ENCODE data around the gene TRIM21. TPM values are rescaled to one million over a fixed set of nuclear protein-coding genes. Genes with fewer than 3 reads are reported as not detected.

Gene TRIM21
- total and polyA plus RNA-seq, 10 of the 15 experiments (the other 5 are each of a cell fraction or from before 2014, with no cell fraction given), result 24.3 to 80.6 (median 31.7) TPM

- CTCF ChIA-PET, result interaction anchor here (0.6 to 1.0 kb wide), 2 partner anchors 33 to 183 kb away, joined by 3 read pairs; no protein-coding TSS in a partner anchor
- in situ Hi-C loops (cut with MboI) (no loop called here), intact Hi-C loops (cut with micrococcal nuclease; ENCODE audit: unreplicated experiment) (no loop called here)
- Histone ChIP-seq H4K20me1 (ENCODE audit: control insufficient read depth, insufficient read depth) (no peaks in the 10 kb centered on the region), H3K4me1 (ENCODE audit: control insufficient read depth, insufficient read depth, low read length) (no peaks in the 10 kb centered on the region), H3K4me3 (no peak overlapping the region), H3K4me2 (ENCODE audit: control insufficient read depth, insufficient read depth) (no peak overlapping the region), H3K27ac (ENCODE audit: control insufficient read depth, insufficient read depth) (no peak overlapping the region), H3K36me3 (ENCODE audit: control insufficient read depth in 2 of 2, insufficient read depth in 2 of 2, low read length in 1 of 2) (no peaks in the 10 kb centered on the region), H3K79me2 (ENCODE audit: control insufficient read depth, insufficient read depth, low read length) (no peaks in the 10 kb centered on the region), H2AFZ (ENCODE audit: control insufficient read depth, low read depth, low read length) (no peak overlapping the region), H3K27me3 (replicated peaks in 1 of 2; ENCODE audit: control insufficient read depth in 2 of 2, insufficient read depth in 2 of 2, low read length in 1 of 2) (no peaks in the 10 kb centered on the region; a peak in 1 of 4 replicates), H3K9me3 (replicated peaks; ENCODE audit: control insufficient read depth, insufficient read depth, low read length) (no peaks in the 10 kb centered on the region), H3K9ac (ENCODE audit: control insufficient read depth, insufficient read depth, low read length) (no peak overlapping the region)
- POLR2A ChIA-PET, result interaction anchor here (0.6 kb wide), 1 partner anchor 1460 kb away, joined by 3 read pairs; no protein-coding TSS in a partner anchor
- FAIRE-seq, result no peak
- SMC1A ChIA-PET (ENCODE audit: uncharacterized antibody, unreplicated experiment), result no interaction called here
- no peak for ATAC-seq
- DNase-seq (ENCODE audit: low read depth, low spot score), result no peak
- RAD21 ChIA-PET (ENCODE audit: unreplicated experiment), result no interaction called here
- TF ChIP-seq NFYB (IDR thresholded peaks at IDR 0.05; ENCODE audit: insufficient read depth, low read depth, low read length), result no peak
- TF ChIP-seq POLR2A (IDR thresholded peaks at IDR 0.05; ENCODE audit: low read depth, low read length), result no peak
- TF ChIP-seq ZSCAN29 (IDR thresholded peaks at IDR 0.05), result no peak
- BruUV-seq (replicated peaks), result no TSS peak
- WGBS (ENCODE audit: insufficient coverage, insufficient replicate concordance, low lambda C conversion rate, missing lambda C conversion rate), result 36% methylated on average over 3 of the region's 3 CpGs
Observed at GRCh38 chr11:4370166-4370565, 23.3 kb downstream of the TRIM21 start.

- intact Hi-C loops (cut with micrococcal nuclease; ENCODE audit: unreplicated experiment), result no loop called here
- ATAC-seq (no peak), FAIRE-seq (no peak), DNase-seq (ENCODE audit: low read depth, low spot score) (no peak)
- Histone ChIP-seq H3K9ac (ENCODE audit: control insufficient read depth, insufficient read depth, low read length) (no peak within 1 kb of the TSS), H3K9me3 (replicated peaks; ENCODE audit: control insufficient read depth, insufficient read depth, low read length) (no peaks in the 10 kb centered on the region), H3K27me3 (replicated peaks in 1 of 2; ENCODE audit: control insufficient read depth in 2 of 2, insufficient read depth in 2 of 2, low read length in 1 of 2) (no peaks in the 10 kb centered on the region; a peak in 1 of 4 replicates), H3K27ac (ENCODE audit: control insufficient read depth, insufficient read depth) (no peak within 1 kb of the TSS), H2AFZ (ENCODE audit: control insufficient read depth, low read depth, low read length) (no peak within 1 kb of the TSS), H3K79me2 (ENCODE audit: control insufficient read depth, insufficient read depth, low read length) (no peaks in the 10 kb centered on the region), H3K36me3 (ENCODE audit: control insufficient read depth in 2 of 2, insufficient read depth in 2 of 2, low read length in 1 of 2) (no peaks in the 10 kb centered on the region), H4K20me1 (ENCODE audit: control insufficient read depth, insufficient read depth) (no peaks in the 10 kb centered on the region), H3K4me1 (ENCODE audit: control insufficient read depth, insufficient read depth, low read length) (no peaks in the 10 kb centered on the region), H3K4me3 (no peak within 1 kb of the TSS), H3K4me2 (ENCODE audit: control insufficient read depth, insufficient read depth) (no peak within 1 kb of the TSS)
- SMC1A ChIA-PET (ENCODE audit: uncharacterized antibody, unreplicated experiment), result no interaction called here
- POLR2A ChIA-PET, result no interaction called here
- 57% methylated on average over 4 of the region's 4 CpGs for WGBS (ENCODE audit: insufficient coverage, insufficient replicate concordance, low lambda C conversion rate, missing lambda C conversion rate)
- BruUV-seq (replicated peaks), result no TSS peak
- RAD21 ChIA-PET (ENCODE audit: unreplicated experiment), result no interaction called here
- CTCF ChIA-PET, result interaction anchor here (0.6 kb wide), 1 partner anchor 197 kb away, joined by 3 read pairs; no protein-coding TSS in a partner anchor
- in situ Hi-C loops (cut with MboI), result no loop called here
- no peak for TF ChIP-seq CEBPB (IDR thresholded peaks at IDR 0.05; ENCODE audit: borderline replicate concordance in 1 of 2, low read depth in 2 of 2, low read length in 2 of 2)
- no peak for TF ChIP-seq E2F4 (IDR thresholded peaks at IDR 0.05; ENCODE audit: low read depth, low read length)
- TF ChIP-seq NR2F1 (conservative IDR thresholded peaks at IDR 0.05), result no peak
- no peak for TF ChIP-seq ZSCAN29 (IDR thresholded peaks at IDR 0.05)
- no peak for TF ChIP-seq WRNIP1 (IDR thresholded peaks at IDR 0.05; ENCODE audit: borderline replicate concordance, low read depth, low read length)
- no peak for TF ChIP-seq BCLAF1 (IDR thresholded peaks at IDR 0.05)
- TF ChIP-seq BACH1 (IDR thresholded peaks at IDR 0.05; ENCODE audit: borderline replicate concordance), result no peak
- no peak for TF ChIP-seq RB1 (IDR thresholded peaks at IDR 0.05; ENCODE audit: borderline replicate concordance)
- no peak for TF ChIP-seq ATF3 (IDR thresholded peaks at IDR 0.05; ENCODE audit: borderline replicate concordance, extremely low read depth, low read depth, low read length)
- TF ChIP-seq IKZF1 (conservative IDR thresholded peaks at IDR 0.05), result no peak
Observed at GRCh38 chr11:4368286-4368685, 25.2 kb downstream of the TRIM21 start, which contains the start of gene OR52B4. OR52B4 (minus strand) TSS chr11:4368386; CDS start chr11:4368295, 91 bp downstream.

Measured in GM12878 (cell line).